ENCODE data around the gene NSUN6.

NSUN6 gene

GRCh38 chr10:18651324-18652007 is at the start of gene NSUN6:
TSS of gene NSUN6 (minus strand) at chr10:18651587. CDS start at chr10:18651203, 384 bp downstream.
- DNase-seq (ENCODE audit: low read depth), result peak; percentile 87

- DNase-seq (ENCODE audit: low read depth), result no peak
Observed at GRCh38 chr10:18699849-18700840, 48.8 kb upstream of the NSUN6 start.

- DNase-seq (ENCODE audit: low read depth), result no peak
Observed at GRCh38 chr10:18690541-18690940, 39.2 kb upstream of the NSUN6 start.

- no peak for DNase-seq (ENCODE audit: low read depth)
Observed at GRCh38 chr10:18689498-18689897, 38.1 kb upstream of the NSUN6 start.

GRCh38 chr10:18687706-18688105 is 36.3 kb upstream of the NSUN6 start:
- no peak for DNase-seq (ENCODE audit: low read depth)

GRCh38 chr10:18687195-18687594 is 35.8 kb upstream of the NSUN6 start:
- DNase-seq (ENCODE audit: low read depth), result no peak

- DNase-seq (ENCODE audit: low read depth), result no peak
Observed at GRCh38 chr10:18685555-18685954, 34.2 kb upstream of the NSUN6 start.

- no peak for DNase-seq (ENCODE audit: low read depth)
Observed at GRCh38 chr10:18684953-18685352, 33.6 kb upstream of the NSUN6 start.

- DNase-seq (ENCODE audit: low read depth), result no peak
Observed at GRCh38 chr10:18684416-18684815, 33.0 kb upstream of the NSUN6 start.

- DNase-seq (ENCODE audit: low read depth), result no peak
Observed at GRCh38 chr10:18683427-18683826, 32.0 kb upstream of the NSUN6 start.

GRCh38 chr10:18681971-18682411 is 30.6 kb upstream of the NSUN6 start:
- no peak for DNase-seq (ENCODE audit: low read depth)

- no peak for DNase-seq (ENCODE audit: low read depth)
Observed at GRCh38 chr10:18681366-18681765, 30.0 kb upstream of the NSUN6 start.

GRCh38 chr10:18680754-18681153 is 29.4 kb upstream of the NSUN6 start:
- no peak for DNase-seq (ENCODE audit: low read depth)

GRCh38 chr10:18675086-18675801 is 23.9 kb upstream of the NSUN6 start:
- DNase-seq (ENCODE audit: low read depth), result no peak

GRCh38 chr10:18668026-18668425 is 16.6 kb upstream of the NSUN6 start:
- DNase-seq (ENCODE audit: low read depth), result no peak

GRCh38 chr10:18666810-18667209 is 15.4 kb upstream of the NSUN6 start:
- DNase-seq (ENCODE audit: low read depth), result no peak

GRCh38 chr10:18665815-18666558 is 14.6 kb upstream of the NSUN6 start:
- DNase-seq (ENCODE audit: low read depth), result no peak

GRCh38 chr10:18664841-18665478 is 13.6 kb upstream of the NSUN6 start:
- no peak for DNase-seq (ENCODE audit: low read depth)

- no peak for DNase-seq (ENCODE audit: low read depth)
Observed at GRCh38 chr10:18660816-18661431, 9.5 kb upstream of the NSUN6 start.

GRCh38 chr10:18659819-18660535 is 8.6 kb upstream of the NSUN6 start:
- DNase-seq (ENCODE audit: low read depth), result no peak

Measured in activated T-cell treated with anti-CD3 and anti-CD28 coated beads for 48 hours (primary cell).